Measurements from ENCODE around the gene DAB2IP. TPM values are rescaled to one million over a fixed set of nuclear protein-coding genes. Genes with fewer than 3 reads are reported as not detected.

DAB2IP gene
- total RNA-seq, 1 experiment from 2014 or later = 31.0 TPM

GRCh38 chr9:121620325-121620673 is 31.1 kb upstream of the DAB2IP start:
- H3K4me2 ChIP-seq (ENCODE audit: low read length) = no peak overlapping the region
- intact Hi-C loops (cut with micrococcal nuclease) = no loop called here
- CTCF ChIA-PET = interaction anchor here (1.1 to 1.9 kb wide), 7 partner anchors 9 to 310 kb away, joined by 3 to 6 read pairs (median 4); no protein-coding TSS in a partner anchor

More at GRCh38 chr9:121620325-121620673, 31.1 kb upstream of the DAB2IP start:
- H3K9me2 ChIP-seq (ENCODE audit: insufficient read depth) = no peaks in the 10 kb centered on the region
- peaks cover 4% of the 10 kb centered on the region; the same call in 1 of the 2 replicates for H3K79me2 ChIP-seq (ENCODE audit: insufficient read depth, low read length)
- TF ChIP-seq RAD21 (IDR thresholded peaks at IDR 0.05; ENCODE audit: low read depth) = no peak
- no peak for TF ChIP-seq JUND (IDR thresholded peaks at IDR 0.05)
- no peak for TF ChIP-seq YY1 (IDR thresholded peaks at IDR 0.05; ENCODE audit: extremely low read depth, insufficient replicate concordance, low read depth, low read length)
- no peak for TF ChIP-seq EGR1 (IDR thresholded peaks at IDR 0.05; ENCODE audit: low read depth)
- no peak for TF ChIP-seq ATF3 (IDR thresholded peaks at IDR 0.05)
- no peak for TF ChIP-seq ELF1 (IDR thresholded peaks at IDR 0.05; ENCODE audit: borderline replicate concordance, low read depth)
- TF ChIP-seq CBX3 (IDR thresholded peaks at IDR 0.05; ENCODE audit: low read depth) = no peak
- TF ChIP-seq CEBPB (IDR thresholded peaks at IDR 0.05; ENCODE audit: low read depth) = no peak
- TF ChIP-seq SRF (IDR thresholded peaks at IDR 0.05; ENCODE audit: low read depth) = no peak
- no peak for TF ChIP-seq POLR2A (IDR thresholded peaks at IDR 0.05; ENCODE audit: borderline replicate concordance, extremely low read depth, insufficient read depth, insufficient read length)
- no peak for TF ChIP-seq REST (IDR thresholded peaks at IDR 0.05; ENCODE audit: low read depth)
- no peak for TF ChIP-seq FOSL1 (IDR thresholded peaks at IDR 0.05; ENCODE audit: low read depth)
- TF ChIP-seq CTCF (IDR thresholded peaks at IDR 0.05 in 2 of 3, conservative IDR thresholded peaks at IDR 0.05 in 1 of 3; ENCODE audit: borderline replicate concordance in 1 of 3, insufficient read depth in 1 of 3, low read depth in 2 of 3, low read length in 2 of 3) = no peak
- no peak for TF ChIP-seq ZFX (IDR thresholded peaks at IDR 0.05)
- no peak for TF ChIP-seq SIN3A (IDR thresholded peaks at IDR 0.05; ENCODE audit: low read depth)
- TF ChIP-seq POLR2AphosphoS5 (IDR thresholded peaks at IDR 0.05; ENCODE audit: low read depth, low read length) = no peak
- TF ChIP-seq EZH2phosphoT487 (IDR thresholded peaks at IDR 0.05; ENCODE audit: borderline replicate concordance) = no peak
- TF ChIP-seq MAX (IDR thresholded peaks at IDR 0.05) = no peak
- no peak for TF ChIP-seq SP1 (IDR thresholded peaks at IDR 0.05; ENCODE audit: low read depth)
- DNase-seq (ENCODE audit: low read depth, low spot score) (no peak), ATAC-seq (no peak)
- H3K9me3 ChIP-seq (ENCODE audit: control insufficient read depth in 1 of 2, insufficient read depth in 1 of 2, low read depth in 1 of 2, low read length in 2 of 2) = no peaks in the 10 kb centered on the region
- H2AFZ ChIP-seq (ENCODE audit: low read depth, low read length, poor library complexity, severe bottlenecking) = no peak overlapping the region
- H3K27me3 ChIP-seq (ENCODE audit: insufficient read depth, low read length) = no peaks in the 10 kb centered on the region
- H3K36me3 ChIP-seq (ENCODE audit: control insufficient read depth in 1 of 2, insufficient read depth in 2 of 2, low read length in 2 of 2) = no peaks in the 10 kb centered on the region
- peaks cover 11 to 38% of the 10 kb centered on the region in 2 experiments for H3K4me1 ChIP-seq (ENCODE audit: control insufficient read depth in 1 of 2, insufficient read depth in 2 of 2, low read length in 2 of 2)
- RAD21 ChIA-PET (ENCODE audit: low non-redundant PET in 1 of 2, low total read pairs in 2 of 2, uncharacterized antibody in 2 of 2, unreplicated experiment in 2 of 2) = interaction anchor here in 1 of 2 experiments (0.7 kb wide), 1 partner anchor 197 kb away, joined by 3 read pairs; no protein-coding TSS in a partner anchor
- H4K20me1 ChIP-seq (ENCODE audit: insufficient read depth) = no peaks in the 10 kb centered on the region
- no peak overlapping the region for H3K4me3 ChIP-seq (replicated peaks in 1 of 2; ENCODE audit: low read depth in 1 of 2, low read length in 2 of 2)
- BruUV-seq (replicated peaks) = no TSS peak
- POLR2A ChIA-PET = interaction anchor here (1.4 kb wide), 1 partner anchor 12 kb away, joined by 4 read pairs; no protein-coding TSS in a partner anchor
- H3K27ac ChIP-seq (ENCODE audit: low read depth, low read length) = no peak overlapping the region
- no peak overlapping the region for H3K9ac ChIP-seq (ENCODE audit: low read length)

Measured in HCT116 (cell line).